K562 (cell line): ENCODE results near the gene ST7. TPM values are rescaled to one million over a fixed set of nuclear protein-coding genes. Genes with fewer than 3 reads are reported as not detected.
A peak's percentile ranks its signal among the peaks of the same experiment; 100 is the strongest.

Experiments
- ARNT ChIP-seq, 2 experiments: fragments of 450-650 bp; IDR thresholded peaks; 2 replicates each; pipeline ENCODE4 v1.6.1; 2016; ENCODE audit warnings: mild to moderate bottlenecking in 1 of 2
- BRD9 ChIP-seq: fragments of 450-650 bp; IDR thresholded peaks from 2 replicates; pipeline ENCODE4 v1.6.1; 2018; ENCODE audit warnings: low read depth; ENCODE audit not compliant: partially characterized antibody
- DDX20 ChIP-seq: fragments of 450-650 bp; IDR thresholded peaks from 2 replicates; pipeline ENCODE4 v1.6.1; 2016; ENCODE audit warnings: missing genetic modification characterization, low read depth, mild to moderate bottlenecking, missing compliant biosample characterization, moderate library complexity
- ETS2 ChIP-seq: IDR thresholded peaks from 2 replicates; pipeline ENCODE4 v1.6.1; 2016; ENCODE audit warnings: borderline replicate concordance, missing genetic modification characterization, mild to moderate bottlenecking, moderate library complexity, missing compliant biosample characterization; ENCODE audit not compliant: poor library complexity, severe bottlenecking
- MAFK ChIP-seq: IDR thresholded peaks from 2 replicates; pipeline ENCODE4 v1.6.1; 2011; ENCODE audit warnings: low read length, improper control_type of control experiment
- PHB ChIP-seq: fragments of 250-450 bp; sonication (Bioruptor Pico); IDR thresholded peaks from 2 replicates; pipeline ENCODE4 v1.5.0; 2021
- RAD21 ChIP-seq, 2 experiments: fragments of 250-450 bp in 1 of 2; fragments of 450-650 bp in 1 of 2; sonication (Bioruptor Pico) in 1 of 2; formaldehyde crosslinking in 1 of 2; IDR thresholded peaks in 1 of 2; conservative IDR thresholded peaks in 1 of 2; 2 replicates each; pipeline versions ENCODE4 v1.4.0 to v1.8.0; 2020 to 2022; ENCODE audit warnings: mild to moderate bottlenecking in 2 of 2, moderate library complexity in 1 of 2
- RCOR1 ChIP-seq, 2 experiments: IDR thresholded peaks; 2 replicates each; pipeline ENCODE4 v1.6.1; 2012; ENCODE audit warnings: low read depth in 2 of 2, low read length in 2 of 2, borderline replicate concordance in 1 of 2, improper control_type of control experiment in 1 of 2
- SMAD4 ChIP-seq: fragments of 250-450 bp; sonication (Bioruptor Pico); conservative IDR thresholded peaks from 2 replicates; pipeline ENCODE4 v1.8.0; 2021; ENCODE audit warnings: inconsistent platforms, mild to moderate bottlenecking, moderate library complexity
- SRSF7 ChIP-seq: fragments of 200-400 bp; formaldehyde crosslinking; optimal IDR thresholded peaks from 2 replicates; pipeline ENCODE3; 2017; ENCODE audit warnings: mild to moderate bottlenecking, low read depth, low read length
- THRB ChIP-seq: fragments of 450-650 bp; formaldehyde crosslinking; conservative IDR thresholded peaks from 2 replicates; pipeline ENCODE4 v1.4.0; 2022; ENCODE audit warnings: mild to moderate bottlenecking, missing genetic modification characterization
- polyA plus RNA-seq, 8 experiments: library from polyadenylated mRNA; depleted of rRNA in 4 of 8; stranded (reverse) in 5 of 8; unstranded in 3 of 8; fragments of >200 nt; fragmentation: Nextera tagmentation in 2 of 8; fragmentation: Illumina TruSeq in 1 of 8; extraction: Ambion mirVana in 2 of 8; extraction: Trizol in 1 of 8; gene quantifications; 2 replicates each; pipeline versions ENCODE4 v1.2.1 to v1.2.3, GENCODE V29; 2011 to 2014; ENCODE audit warnings: inconsistent platforms in 1 of 8, missing spikeins in 1 of 8
- total RNA-seq, 7 experiments: library from RNA; depleted of rRNA in 6 of 7; stranded (reverse); fragments of >200 nt in 6 of 7; fragmentation: Illumina TruSeq in 2 of 7; extraction: Trizol in 2 of 7; gene quantifications; 2 replicates each; pipeline versions ENCODE4 v1.2.1 to v1.2.3, GENCODE V29; 2011 to 2021; ENCODE audit warnings: low replicate concordance in 1 of 7
- TF ChIP-seq, protein P1 (sequence below), 2 experiments: fragments of 450-650 bp; IDR thresholded peaks; 2 replicates each; pipeline ENCODE4 v1.6.1; 2016; ENCODE audit warnings: mild to moderate bottlenecking in 2 of 2, borderline replicate concordance in 1 of 2, low read depth in 1 of 2, moderate library complexity in 1 of 2
- TF ChIP-seq, protein P2 (sequence below): fragments of 450-650 bp; IDR thresholded peaks from 2 replicates; pipeline ENCODE4 v1.6.1; 2017; ENCODE audit warnings: antibody characterized with exemption

Gene ST7
- total and polyA plus RNA-seq, 9 of the 15 experiments (the other 6 are each of a cell fraction or from before 2014, with no cell fraction given): 23.9 to 56.3 (median 36.9) TPM

DNA sequence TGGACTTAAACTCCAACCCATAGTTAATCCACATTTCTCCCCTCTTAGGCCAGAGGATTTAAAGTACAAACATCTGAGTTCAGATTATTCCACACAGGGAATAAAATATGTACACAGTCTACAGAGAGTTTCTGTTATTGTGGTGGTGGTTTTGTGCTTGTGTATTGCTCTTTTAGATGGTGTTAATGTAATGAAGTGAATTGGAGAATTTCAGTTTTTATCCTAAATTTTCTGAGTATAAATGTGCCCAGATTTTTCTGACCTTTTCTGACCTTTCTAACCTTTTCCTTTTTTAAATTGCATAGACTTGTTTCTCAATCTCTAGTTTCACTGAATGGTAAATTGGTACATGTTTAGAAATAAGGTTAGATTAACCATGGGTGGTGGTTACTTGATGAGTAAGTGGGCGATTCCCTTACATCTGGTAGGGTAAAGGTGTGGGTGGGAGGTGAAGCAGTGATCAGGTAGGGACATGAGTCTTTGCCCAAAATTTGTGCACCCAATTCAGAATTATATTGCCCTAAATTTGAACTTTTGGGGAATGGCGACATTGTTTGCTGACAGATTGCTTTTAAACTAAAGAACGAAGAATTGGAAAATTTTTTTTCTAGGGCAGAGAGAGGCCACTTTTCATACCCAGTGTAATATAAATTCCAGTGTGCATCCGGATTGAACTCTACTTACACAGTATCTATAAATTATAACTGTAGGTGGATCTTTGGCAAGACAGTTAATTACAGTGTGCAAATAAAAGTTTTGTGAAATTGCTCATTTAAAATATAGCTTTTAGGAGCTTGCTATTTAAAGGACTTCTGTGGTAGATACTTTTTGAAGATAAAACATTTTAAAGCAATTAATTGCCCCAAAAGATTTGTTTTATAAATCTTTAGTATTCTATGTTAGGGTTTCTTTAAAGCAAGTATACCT lies 62.2 kb downstream of the ST7 start (continued):
- TF ChIP-seq, protein P1, sequence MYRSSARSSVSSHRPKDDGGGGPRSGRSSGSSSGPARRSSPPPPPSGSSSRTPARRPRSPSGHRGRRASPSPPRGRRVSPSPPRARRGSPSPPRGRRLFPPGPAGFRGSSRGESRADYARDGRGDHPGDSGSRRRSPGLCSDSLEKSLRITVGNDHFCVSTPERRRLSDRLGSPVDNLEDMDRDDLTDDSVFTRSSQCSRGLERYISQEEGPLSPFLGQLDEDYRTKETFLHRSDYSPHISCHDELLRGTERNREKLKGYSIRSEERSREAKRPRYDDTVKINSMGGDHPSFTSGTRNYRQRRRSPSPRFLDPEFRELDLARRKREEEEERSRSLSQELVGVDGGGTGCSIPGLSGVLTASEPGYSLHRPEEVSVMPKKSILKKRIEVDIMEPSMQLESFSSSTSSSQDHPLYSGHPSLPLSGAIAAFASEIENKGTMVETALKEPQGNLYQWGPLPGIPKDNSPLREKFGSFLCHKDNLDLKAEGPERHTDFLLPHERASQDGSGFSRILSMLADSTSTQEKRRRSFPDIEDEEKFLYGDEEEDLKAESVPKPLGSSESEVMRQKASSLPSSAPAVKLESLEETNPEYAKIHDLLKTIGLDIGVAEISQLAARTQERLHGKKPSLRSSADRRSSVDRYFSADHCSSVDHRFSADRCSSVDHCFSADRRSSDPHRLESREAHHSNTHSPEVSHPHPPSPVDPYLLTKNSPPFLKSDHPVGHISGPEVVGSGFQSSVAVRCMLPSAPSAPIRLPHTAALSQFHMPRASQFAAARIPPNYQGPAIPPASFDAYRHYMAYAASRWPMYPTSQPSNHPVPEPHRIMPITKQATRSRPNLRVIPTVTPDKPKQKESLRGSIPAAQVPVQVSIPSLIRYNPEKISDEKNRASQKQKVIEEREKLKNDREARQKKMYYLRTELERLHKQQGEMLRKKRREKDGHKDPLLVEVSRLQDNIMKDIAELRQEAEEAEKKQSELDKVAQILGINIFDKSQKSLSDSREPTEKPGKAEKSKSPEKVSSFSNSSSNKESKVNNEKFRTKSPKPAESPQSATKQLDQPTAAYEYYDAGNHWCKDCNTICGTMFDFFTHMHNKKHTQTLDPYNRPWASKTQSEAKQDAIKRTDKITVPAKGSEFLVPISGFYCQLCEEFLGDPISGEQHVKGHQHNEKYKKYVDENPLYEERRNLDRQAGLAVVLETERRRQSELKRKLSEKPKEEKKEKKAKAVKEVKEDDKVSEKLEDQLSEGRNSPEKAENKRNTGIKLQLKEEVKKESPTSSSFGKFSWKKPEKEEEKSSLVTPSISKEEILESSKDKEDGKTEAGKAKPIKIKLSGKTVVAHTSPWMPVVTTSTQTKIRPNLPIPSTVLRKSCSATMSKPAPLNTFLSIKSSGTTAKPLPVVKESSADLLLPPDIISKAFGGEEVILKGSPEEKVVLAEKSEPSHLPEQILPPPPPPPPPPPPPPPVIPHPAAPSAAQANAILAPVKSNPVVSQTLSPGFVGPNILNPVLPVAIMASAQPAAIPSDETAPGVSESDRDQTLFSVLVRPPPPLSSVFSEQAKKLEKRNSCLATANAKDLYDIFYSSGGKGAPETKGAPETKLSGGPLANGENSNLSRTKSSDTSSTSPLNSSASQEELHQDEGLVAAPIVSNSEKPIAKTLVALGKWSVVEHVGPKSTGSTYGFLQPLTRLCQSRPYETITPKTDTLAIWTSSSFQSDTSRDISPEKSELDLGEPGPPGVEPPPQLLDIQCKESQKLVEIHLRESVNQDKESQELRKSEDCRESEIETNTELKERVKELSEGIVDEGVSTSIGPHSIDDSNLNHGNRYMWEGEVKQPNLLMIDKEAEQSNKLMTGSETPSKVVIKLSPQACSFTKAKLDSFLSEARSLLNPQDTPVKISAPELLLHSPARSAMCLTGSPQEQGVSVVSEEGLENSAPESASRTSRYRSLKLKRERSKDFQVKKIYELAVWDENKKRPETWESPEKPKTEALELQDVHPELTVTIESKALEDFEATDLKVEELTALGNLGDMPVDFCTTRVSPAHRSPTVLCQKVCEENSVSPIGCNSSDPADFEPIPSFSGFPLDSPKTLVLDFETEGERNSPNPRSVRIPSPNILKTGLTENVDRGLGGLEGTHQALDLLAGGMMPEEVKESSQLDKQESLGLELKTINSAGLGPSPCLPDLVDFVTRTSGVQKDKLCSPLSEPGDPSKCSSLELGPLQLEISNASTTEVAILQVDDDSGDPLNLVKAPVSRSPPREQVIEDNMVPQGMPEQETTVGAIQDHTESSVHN (IDR thresholded peaks at IDR 0.05; ENCODE audit: borderline replicate concordance in 1 of 2, low read depth in 1 of 2): no peak
- no peak for TF ChIP-seq SRSF7
- TF ChIP-seq SMAD4 (CRISPR knock-in tag): 0 out of 2 replicates have a peak, but pooled peaks have one; percentile 31
- TF ChIP-seq DDX20 (tag): no peak
- TF ChIP-seq ARNT (IDR thresholded peaks at IDR 0.05): 0 out of 4 replicates have a peak, but pooled peaks of 1 of the 2 experiments have one; percentile 19
- TF ChIP-seq THRB (CRISPR knock-in tag): no peak
- TF ChIP-seq MAFK: no peak
- peak; percentile 15 to 32; a peak in 2 of 4 replicates for TF ChIP-seq RCOR1 (IDR thresholded peaks at IDR 0.05; ENCODE audit: borderline replicate concordance in 1 of 2, low read depth in 2 of 2, low read length in 2 of 2)
- TF ChIP-seq ETS2: no peak
- TF ChIP-seq RAD21 (CRISPR knock-in tag; conservative IDR thresholded peaks at IDR 0.05 in 1 of 2, IDR thresholded peaks at IDR 0.05 in 1 of 2): no peak; a peak in 1 of 4 replicates
- TF ChIP-seq, protein P2, sequence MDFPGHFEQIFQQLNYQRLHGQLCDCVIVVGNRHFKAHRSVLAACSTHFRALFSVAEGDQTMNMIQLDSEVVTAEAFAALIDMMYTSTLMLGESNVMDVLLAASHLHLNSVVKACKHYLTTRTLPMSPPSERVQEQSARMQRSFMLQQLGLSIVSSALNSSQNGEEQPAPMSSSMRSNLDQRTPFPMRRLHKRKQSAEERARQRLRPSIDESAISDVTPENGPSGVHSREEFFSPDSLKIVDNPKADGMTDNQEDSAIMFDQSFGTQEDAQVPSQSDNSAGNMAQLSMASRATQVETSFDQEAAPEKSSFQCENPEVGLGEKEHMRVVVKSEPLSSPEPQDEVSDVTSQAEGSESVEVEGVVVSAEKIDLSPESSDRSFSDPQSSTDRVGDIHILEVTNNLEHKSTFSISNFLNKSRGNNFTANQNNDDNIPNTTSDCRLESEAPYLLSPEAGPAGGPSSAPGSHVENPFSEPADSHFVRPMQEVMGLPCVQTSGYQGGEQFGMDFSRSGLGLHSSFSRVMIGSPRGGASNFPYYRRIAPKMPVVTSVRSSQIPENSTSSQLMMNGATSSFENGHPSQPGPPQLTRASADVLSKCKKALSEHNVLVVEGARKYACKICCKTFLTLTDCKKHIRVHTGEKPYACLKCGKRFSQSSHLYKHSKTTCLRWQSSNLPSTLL: 0 out of 2 replicates have a peak, but pooled peaks have one; percentile 7
- TF ChIP-seq BRD9: peak; percentile 34
- TF ChIP-seq PHB (CRISPR knock-in tag): no peak
